Progenitor cell of endocrine pancreas (in vitro differentiated cells): ENCODE measurements around the gene RHOXF2B. TPM values are rescaled to one million over a fixed set of nuclear protein-coding genes. Genes with fewer than 3 reads are reported as not detected.
"Not testable (repeated sequence)": the region's sequence is repeated elsewhere in the genome, so short reads cannot be mapped to it uniquely, and the experiment has no call there.

Experiments
- DNase-seq: peaks from one replicate; pipeline ENCODE4 v3.0.0; 2021; ENCODE audit warnings: low spot score; ENCODE audit not compliant: unreplicated experiment
- H3K27ac Mint-ChIP-seq: 2 replicates; pipeline ENCODE4 v1.8.0; 2021; ENCODE audit warnings: mild to moderate bottlenecking, moderate library complexity, mixed read lengths
- H3K27me3 Mint-ChIP-seq: 2 replicates; pipeline ENCODE4 v1.8.0; 2021; ENCODE audit warnings: mixed read lengths
- H3K36me3 Mint-ChIP-seq: 2 replicates; pipeline ENCODE4 v1.8.0; 2022; ENCODE audit warnings: mixed read lengths; ENCODE audit not compliant: insufficient read depth
- H3K4me1 Mint-ChIP-seq: 2 replicates; pipeline ENCODE4 v1.8.0; 2021; ENCODE audit warnings: low read depth, mixed read lengths
- H3K4me3 Mint-ChIP-seq: 2 replicates; pipeline ENCODE4 v1.8.0; 2021; ENCODE audit warnings: low read depth, mild to moderate bottlenecking, moderate library complexity, mixed read lengths
- H3K9me3 Mint-ChIP-seq: 2 replicates; pipeline ENCODE4 v1.8.0; 2021; ENCODE audit warnings: low read depth, mixed read lengths
- CTCF ChIP-seq: fragments of 200-600 bp; sonication (generic); IDR thresholded peaks from one replicate; pipeline ENCODE4 v1.5.0; 2021; ENCODE audit warnings: antibody characterized with exemption, mild to moderate bottlenecking; ENCODE audit not compliant: unreplicated experiment
- total RNA-seq: library from RNA; stranded (reverse); gene quantifications from 2 replicates; pipeline ENCODE4 v1.2.1, GENCODE V29; 2021

The RHOXF2B gene
- total RNA-seq, 1 donor from 2014 or later, result not detected

- peaks cover 20% of the 10 kb centered on the region for H3K9me3 Mint-ChIP-seq
- H3K4me3 Mint-ChIP-seq, result no peak overlapping the region
- no peak for TF ChIP-seq CTCF
- H3K4me1 Mint-ChIP-seq, result peaks cover 5% of the 10 kb centered on the region
- DNase-seq, result no peak
- H3K27ac Mint-ChIP-seq, result no peak overlapping the region
- H3K36me3 Mint-ChIP-seq, result no peaks in the 10 kb centered on the region
- H3K27me3 Mint-ChIP-seq, result no peaks in the 10 kb centered on the region
Measured at GRCh38 chrX:120036704-120037103, 40.8 kb downstream of the RHOXF2B start.

GRCh38 chrX:120035522-120036309 is 41.8 kb downstream of the RHOXF2B start:
- H3K4me3 Mint-ChIP-seq, H3K36me3 Mint-ChIP-seq, H3K27ac Mint-ChIP-seq, H3K27me3 Mint-ChIP-seq, H3K4me1 Mint-ChIP-seq, DNase-seq: not testable (repeated sequence)
- H3K9me3 Mint-ChIP-seq, result peaks cover 20% of the 10 kb centered on the region

GRCh38 chrX:120029354-120029753 is 48.1 kb downstream of the RHOXF2B start:
- H3K36me3 Mint-ChIP-seq, result peaks cover 1% of the 10 kb centered on the region
- no peak overlapping the region for H3K4me3 Mint-ChIP-seq
- H3K9me3 Mint-ChIP-seq, result peaks cover 26% of the 10 kb centered on the region
- no peaks in the 10 kb centered on the region for H3K4me1 Mint-ChIP-seq
- no peak for TF ChIP-seq CTCF
- H3K27ac Mint-ChIP-seq, result no peak overlapping the region
- H3K27me3 Mint-ChIP-seq, result no peaks in the 10 kb centered on the region
- DNase-seq, result no peak

- Mint-ChIP-seq H3K9me3 (peaks cover 29% of the 10 kb centered on the region), H3K27ac (no peak overlapping the region), H3K4me3 (no peak overlapping the region), H3K36me3 (peaks cover 1% of the 10 kb centered on the region), H3K4me1 (peaks cover 8% of the 10 kb centered on the region), H3K27me3 (peaks cover 13% of the 10 kb centered on the region)
- no peak for DNase-seq
- no peak for TF ChIP-seq CTCF
Measured at GRCh38 chrX:120023259-120023658, 54.2 kb downstream of the RHOXF2B start.

GRCh38 chrX:120022763-120023162 is 54.7 kb downstream of the RHOXF2B start:
- Mint-ChIP-seq H3K4me1 (peaks cover 8% of the 10 kb centered on the region), H3K27ac (no peak overlapping the region), H3K36me3 (peaks cover 1% of the 10 kb centered on the region), H3K4me3 (no peak overlapping the region), H3K9me3 (peaks cover 28% of the 10 kb centered on the region), H3K27me3 (peaks cover 18% of the 10 kb centered on the region)
- DNase-seq, result no peak
- TF ChIP-seq CTCF, result no peak

Other genes with a start within 250 kb of the RHOXF2B start
- 30.2 TPM in 2 replicates for gene UPF3B, start 224.7 kb downstream of the RHOXF2B start, total RNA-seq
- 11.3 and 11.8 TPM in 2 replicates for gene RNF113A, start 206.0 kb downstream of the RHOXF2B start, total RNA-seq
- 57.7 and 61.8 TPM in 2 replicates for gene NDUFA1, start 205.9 kb downstream of the RHOXF2B start, total RNA-seq
- not detected in 2 replicates for gene AKAP14, start 181.8 kb downstream of the RHOXF2B start, total RNA-seq
- 8.3 and 9.1 TPM in 2 replicates for gene NKAP, start 133.9 kb downstream of the RHOXF2B start, total RNA-seq
- 0.55 and 1.4 TPM in 2 replicates for gene RHOXF1, start 38.2 kb upstream of the RHOXF2B start, total RNA-seq
- not detected in 2 replicates for gene RHOXF2, start 80.9 kb upstream of the RHOXF2B start, total RNA-seq
- 40.4 and 41.3 TPM in 2 replicates for gene ZBTB33, start 173.1 kb upstream of the RHOXF2B start, total RNA-seq
- 0.46 and 0.51 TPM in 2 replicates for gene TMEM255A, start 233.8 kb upstream of the RHOXF2B start, total RNA-seq